ENCODE results near the gene SNAPC2.
"Not testable (repeated sequence)": the region's sequence is repeated elsewhere in the genome, so short reads cannot be mapped to it uniquely, and the experiment has no call there.

SNAPC2 gene

GRCh38 chr19:7923295-7924191 is 3.4 kb downstream of the SNAPC2 start:
- DNase-seq = no peak

- no peak for DNase-seq
Observed at GRCh38 chr19:7924241-7924640, 4.1 kb downstream of the SNAPC2 start.

GRCh38 chr19:7924651-7925170 is 4.6 kb downstream of the SNAPC2 start:
- no peak for DNase-seq

- peak; percentile 53 for DNase-seq
Observed at GRCh38 chr19:7925171-7925851, 5.2 kb downstream of the SNAPC2 start.

- DNase-seq = peak; percentile 31
Observed at GRCh38 chr19:7926021-7926726, 6.0 kb downstream of the SNAPC2 start, which contains the start of gene CTXN1. Gene CTXN1 (minus strand): TSS chr19:7926135. CDS start chr19:7925538, 597 bp downstream.

- DNase-seq = no peak
Observed at GRCh38 chr19:7926727-7927604, 6.8 kb downstream of the SNAPC2 start.

GRCh38 chr19:7927605-7928333 is 7.6 kb downstream of the SNAPC2 start:
- no peak for DNase-seq

GRCh38 chr19:7928334-7928706 is 8.2 kb downstream of the SNAPC2 start:
- no peak for DNase-seq

GRCh38 chr19:7928741-7929701 is 8.9 kb downstream of the SNAPC2 start:
- no peak for DNase-seq

GRCh38 chr19:7930030-7930429 is 9.9 kb downstream of the SNAPC2 start:
- DNase-seq = not testable (repeated sequence)

- no peak for DNase-seq
Observed at GRCh38 chr19:7930765-7931164, 10.6 kb downstream of the SNAPC2 start.

- no peak for DNase-seq
Observed at GRCh38 chr19:7931221-7932061, 11.3 kb downstream of the SNAPC2 start.

- no peak for DNase-seq
Observed at GRCh38 chr19:7932276-7932929, 12.3 kb downstream of the SNAPC2 start.

- DNase-seq = no peak
Observed at GRCh38 chr19:7932930-7933300, 12.8 kb downstream of the SNAPC2 start.

GRCh38 chr19:7933411-7933810 is 13.3 kb downstream of the SNAPC2 start:
- DNase-seq = no peak

- DNase-seq = no peak
Observed at GRCh38 chr19:7933828-7934725, 13.9 kb downstream of the SNAPC2 start.

GRCh38 chr19:7934766-7935165 is 14.6 kb downstream of the SNAPC2 start:
- no peak for DNase-seq

- DNase-seq = no peak
Observed at GRCh38 chr19:7940841-7941240, 20.7 kb downstream of the SNAPC2 start.
